Ascending aorta (tissue), 2 donors: ENCODE results near the gene SDK2. TPM values are rescaled to one million over a fixed set of nuclear protein-coding genes. Genes with fewer than 3 reads are reported as not detected.

Experiments
- DNase-seq, 2 donors: peaks; one replicate each; pipeline ENCODE4 v3.0.0-alpha.2; 2019; ENCODE audit warnings: low spot score in 2 of 2
- H3K27ac ChIP-seq, 2 donors: fragments of 200-600 bp; sonication (generic); one replicate each; pipeline ENCODE4 v1.5.1; 2016 to 2017; ENCODE audit warnings: mild to moderate bottlenecking in 1 of 2
- H3K27me3 ChIP-seq: fragments of 200-600 bp; sonication (generic); one replicate; pipeline ENCODE4 v1.5.1; 2017
- H3K36me3 ChIP-seq, 2 donors: fragments of 200-600 bp; sonication (generic); one replicate each; pipeline ENCODE4 v1.5.1; 2016
- H3K4me1 ChIP-seq, 2 donors: fragments of 200-600 bp; sonication (generic); one replicate each; pipeline ENCODE4 v1.5.1; 2016 to 2017; ENCODE audit warnings: mild to moderate bottlenecking in 1 of 2
- H3K4me3 ChIP-seq, 2 donors: fragments of 200-600 bp; sonication (generic); one replicate each; pipeline ENCODE4 v1.5.1; 2016 to 2017; ENCODE audit warnings: mild to moderate bottlenecking in 1 of 2
- H3K9me3 ChIP-seq, 2 donors: fragments of 200-600 bp; sonication (generic); one replicate each; pipeline ENCODE4 v1.5.1; 2016
- intact Hi-C: fragments of 100-400 bp; cut with DNase I; formaldehyde crosslinking; loops from one replicate; pipeline ENCODE4 v1.15.1; 2023
- total RNA-seq: library from RNA; depleted of rRNA; stranded (reverse); fragments of >200 nt; gene quantifications from one replicate; pipeline ENCODE4 v1.1.0, GENCODE V29; 2016
- TF ChIP-seq, protein P1 (sequence below), 3 experiments: fragments of 200-600 bp in 2 of 3; fragments of 450-650 bp in 1 of 3; sonication (generic) in 2 of 3; IDR thresholded peaks; one replicate each; pipeline ENCODE4 v1.5.1; 2016 to 2019; ENCODE audit warnings: antibody characterized with exemption in 3 of 3, mild to moderate bottlenecking in 1 of 3, moderate library complexity in 1 of 3

SDK2 gene
- total RNA-seq, 1 donor from 2014 or later = 8.1 TPM

DNA sequence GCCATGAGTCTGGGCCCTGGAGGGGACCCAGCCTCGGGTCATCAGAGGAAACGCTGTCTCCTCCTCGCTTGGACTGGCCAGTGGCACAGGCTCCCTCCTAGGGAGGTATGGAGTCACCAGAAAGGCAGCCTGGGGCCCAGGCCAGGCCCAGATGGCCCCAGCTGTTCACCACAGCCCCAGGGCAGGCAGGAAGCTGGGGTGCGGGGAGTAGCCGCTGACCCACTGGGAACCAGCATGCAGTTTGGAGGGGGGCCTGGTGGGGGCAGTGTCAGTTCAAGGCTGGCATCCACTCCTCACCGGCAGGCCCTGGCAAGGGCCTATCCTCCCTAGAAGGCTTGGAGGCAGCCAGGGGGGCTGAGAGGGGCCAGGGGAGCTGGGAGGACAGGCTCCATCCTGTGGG lies 48.8 kb downstream of the SDK2 start:
- H3K4me3 ChIP-seq = no peak overlapping the region
- DNase-seq = no peak
- intact Hi-C loops = loop anchor here (1.0 kb wide), 1 partner anchor 115 kb away; no protein-coding TSS in a partner anchor
- no peak overlapping the region for H3K27ac ChIP-seq
- H3K27me3 ChIP-seq = no peaks in the 10 kb centered on the region
- no peaks in the 10 kb centered on the region for H3K9me3 ChIP-seq
- no peaks in the 10 kb centered on the region for H3K36me3 ChIP-seq
- no peaks in the 10 kb centered on the region for H3K4me1 ChIP-seq
- TF ChIP-seq, protein P1, sequence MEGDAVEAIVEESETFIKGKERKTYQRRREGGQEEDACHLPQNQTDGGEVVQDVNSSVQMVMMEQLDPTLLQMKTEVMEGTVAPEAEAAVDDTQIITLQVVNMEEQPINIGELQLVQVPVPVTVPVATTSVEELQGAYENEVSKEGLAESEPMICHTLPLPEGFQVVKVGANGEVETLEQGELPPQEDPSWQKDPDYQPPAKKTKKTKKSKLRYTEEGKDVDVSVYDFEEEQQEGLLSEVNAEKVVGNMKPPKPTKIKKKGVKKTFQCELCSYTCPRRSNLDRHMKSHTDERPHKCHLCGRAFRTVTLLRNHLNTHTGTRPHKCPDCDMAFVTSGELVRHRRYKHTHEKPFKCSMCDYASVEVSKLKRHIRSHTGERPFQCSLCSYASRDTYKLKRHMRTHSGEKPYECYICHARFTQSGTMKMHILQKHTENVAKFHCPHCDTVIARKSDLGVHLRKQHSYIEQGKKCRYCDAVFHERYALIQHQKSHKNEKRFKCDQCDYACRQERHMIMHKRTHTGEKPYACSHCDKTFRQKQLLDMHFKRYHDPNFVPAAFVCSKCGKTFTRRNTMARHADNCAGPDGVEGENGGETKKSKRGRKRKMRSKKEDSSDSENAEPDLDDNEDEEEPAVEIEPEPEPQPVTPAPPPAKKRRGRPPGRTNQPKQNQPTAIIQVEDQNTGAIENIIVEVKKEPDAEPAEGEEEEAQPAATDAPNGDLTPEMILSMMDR (IDR thresholded peaks at IDR 0.05) = peak; percentile 41 to 64 (median 51)

DNA sequence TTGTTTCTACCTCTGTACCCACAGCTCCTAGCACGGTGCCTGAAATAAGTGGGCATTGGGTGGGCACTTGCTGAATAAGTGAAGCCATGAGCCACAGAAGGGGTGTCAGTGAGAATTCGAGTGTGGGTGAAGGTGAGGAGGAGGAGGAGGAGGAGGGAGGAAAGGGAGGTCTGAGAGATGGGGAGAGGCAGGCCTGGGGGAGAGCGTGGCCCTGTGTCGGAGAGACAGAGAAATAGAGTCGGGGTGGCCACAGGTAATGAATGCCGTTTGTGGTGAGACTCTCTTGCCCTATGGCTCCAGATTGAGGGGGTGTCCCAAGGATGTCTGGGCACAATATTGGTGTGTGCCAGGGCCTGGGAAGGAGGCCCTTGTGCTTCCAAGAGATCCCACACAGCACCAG lies 49.2 kb downstream of the SDK2 start:
- intact Hi-C loops = loop anchor here (1.0 kb wide), 1 partner anchor 115 kb away; no protein-coding TSS in a partner anchor
- no peaks in the 10 kb centered on the region for H3K9me3 ChIP-seq
- TF ChIP-seq, protein P1 (IDR thresholded peaks at IDR 0.05) = no peak

DNA sequence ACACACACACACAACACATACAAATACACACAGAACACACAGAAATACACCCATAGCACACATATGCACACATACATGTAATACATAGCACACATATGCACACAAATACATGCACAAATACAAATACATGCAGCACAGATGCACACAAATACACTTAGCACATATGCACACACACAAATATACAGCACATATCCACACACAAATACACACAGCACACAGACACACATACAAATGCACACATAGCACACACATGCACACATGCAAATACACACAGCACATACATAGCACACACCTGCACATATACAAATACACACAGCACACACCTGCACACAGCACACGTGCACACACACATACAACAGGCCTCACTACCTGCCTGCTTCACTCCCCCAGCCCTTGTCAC lies 49.6 kb downstream of the SDK2 start:
- Histone ChIP-seq H3K4me1 (no peaks in the 10 kb centered on the region), H3K27me3 (no peaks in the 10 kb centered on the region), H3K36me3 (no peaks in the 10 kb centered on the region), H3K4me3 (no peak overlapping the region), H3K9me3 (no peaks in the 10 kb centered on the region), H3K27ac (no peak overlapping the region)
- intact Hi-C loops = no loop called here
- no peak for DNase-seq
- TF ChIP-seq, protein P1 (IDR thresholded peaks at IDR 0.05) = no peak

More for the DNA sequence above, 49.2 kb downstream of the SDK2 start:
- DNase-seq = no peak
- H3K4me1 ChIP-seq = no peaks in the 10 kb centered on the region
- H3K27me3 ChIP-seq = no peaks in the 10 kb centered on the region
- H3K4me3 ChIP-seq = no peak overlapping the region
- H3K27ac ChIP-seq = no peak overlapping the region
- H3K36me3 ChIP-seq = no peaks in the 10 kb centered on the region

DNA sequence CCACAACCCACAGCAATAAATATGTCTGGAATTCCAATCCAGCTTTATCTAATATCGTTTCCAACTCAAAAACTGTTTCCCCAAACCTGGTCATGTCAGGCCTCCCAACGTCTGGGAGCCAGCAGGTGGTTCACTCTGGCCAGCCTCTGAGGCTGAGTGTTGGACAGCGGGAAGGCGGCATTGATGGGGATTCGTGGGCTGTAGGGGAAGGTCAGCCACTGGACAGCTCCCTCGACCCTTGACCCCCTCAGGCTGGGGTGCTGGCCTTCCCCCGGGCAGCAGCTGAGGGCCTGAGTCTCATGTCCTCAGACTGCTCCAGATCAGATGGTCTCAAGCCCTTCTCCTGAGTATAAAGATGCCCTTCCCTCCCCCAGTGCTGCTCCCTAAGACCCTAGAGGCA lies 50.2 kb downstream of the SDK2 start:
- TF ChIP-seq, protein P1 (IDR thresholded peaks at IDR 0.05) = no peak
- Histone ChIP-seq H3K9me3 (no peaks in the 10 kb centered on the region), H3K27me3 (no peaks in the 10 kb centered on the region), H3K4me1 (no peaks in the 10 kb centered on the region), H3K27ac (no peak overlapping the region), H3K36me3 (no peaks in the 10 kb centered on the region), H3K4me3 (no peak overlapping the region)
- intact Hi-C loops = no loop called here
- no peak for DNase-seq

DNA sequence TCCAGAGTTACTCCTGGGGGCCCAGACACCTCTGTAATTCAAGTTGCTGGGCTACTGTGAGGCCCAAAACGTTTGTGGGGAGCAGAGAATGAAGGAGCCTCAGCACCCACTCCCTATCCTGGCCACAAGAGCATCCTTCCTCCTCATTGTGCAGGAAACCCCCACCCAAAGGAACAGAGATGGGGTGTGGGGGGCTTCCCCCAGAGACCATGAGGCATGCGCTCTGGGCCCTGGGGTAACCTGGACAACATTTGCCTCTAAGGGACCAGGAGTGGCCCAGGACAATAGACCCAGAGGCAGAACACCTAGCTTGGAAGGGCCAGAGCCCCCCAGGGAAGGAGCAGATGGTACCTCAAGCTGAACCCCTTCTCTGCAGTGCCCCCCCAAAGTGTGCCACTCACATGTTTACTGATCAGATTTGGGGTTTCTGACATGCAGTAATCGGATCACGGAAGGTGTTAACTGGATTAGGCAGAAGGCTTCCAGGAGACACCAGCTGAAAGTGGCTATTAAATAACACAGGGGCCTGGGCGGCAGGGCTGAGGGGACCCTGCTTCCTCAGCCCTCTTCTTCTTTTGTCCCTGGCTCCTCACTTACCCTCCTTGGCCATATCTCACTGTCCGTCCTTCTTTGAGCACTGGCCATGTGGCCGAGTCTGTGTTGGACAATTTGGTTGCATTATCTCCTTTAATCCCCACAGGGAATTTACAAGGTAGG lies 50.8 kb downstream of the SDK2 start:
- TF ChIP-seq, protein P1 (IDR thresholded peaks at IDR 0.05) = no peak
- no peak overlapping the region for H3K27ac ChIP-seq
- H3K27me3 ChIP-seq = no peaks in the 10 kb centered on the region
- no peak for DNase-seq
- H3K36me3 ChIP-seq = no peaks in the 10 kb centered on the region
- no peaks in the 10 kb centered on the region for H3K9me3 ChIP-seq
- intact Hi-C loops = no loop called here
- H3K4me3 ChIP-seq = no peak overlapping the region
- H3K4me1 ChIP-seq = no peaks in the 10 kb centered on the region
